CD14-positive monocyte (primary cell): ENCODE measurements around the gene MAP6. TPM values are rescaled to one million over a fixed set of nuclear protein-coding genes. Genes with fewer than 3 reads are reported as not detected.

Experiments
- DNase-seq, 3 donors: peaks; one replicate each; pipeline ENCODE4 v3.0.0-alpha.2; 2011 to 2022
- H2AFZ ChIP-seq: 2 replicates; pipeline ENCODE4 v1.6.0; 2012; ENCODE audit warnings: mild to moderate bottlenecking, low read depth, low read length, inconsistent platforms; ENCODE audit not compliant: insufficient read depth, poor library complexity, severe bottlenecking
- H3K27ac ChIP-seq, 2 donors: 1 replicate in 1 of 2; 2 replicates in 1 of 2; pipeline ENCODE4 v1.5.1; 2012 to 2013; ENCODE audit warnings: low read length in 2 of 2, control low read depth in 1 of 2, inconsistent platforms in 1 of 2, low read depth in 1 of 2, mild to moderate bottlenecking in 1 of 2
- H3K27me3 ChIP-seq, 2 donors: one replicate each; pipeline versions ENCODE4 v1.6.0 to v1.6.1; 2011 to 2013; ENCODE audit warnings: low read length in 2 of 2; ENCODE audit not compliant: control insufficient read depth in 2 of 2, insufficient read depth in 2 of 2
- H3K36me3 ChIP-seq, 2 donors: replicated peaks in 1 of 2; 1 replicate in 1 of 2; 2 replicates in 1 of 2; pipeline versions ENCODE4 v1.5.1 to v1.6.1; 2012 to 2013; ENCODE audit warnings: low read length in 2 of 2, control low read depth in 1 of 2, inconsistent platforms in 1 of 2, mild to moderate bottlenecking in 1 of 2; ENCODE audit not compliant: insufficient read depth in 2 of 2, control insufficient read depth in 1 of 2
- H3K4me1 ChIP-seq, 2 donors: 1 replicate in 1 of 2; 2 replicates in 1 of 2; pipeline versions ENCODE4 v1.5.1 to v1.6.1; 2012 to 2013; ENCODE audit warnings: low read length in 2 of 2, control low read depth in 1 of 2, inconsistent platforms in 1 of 2, mild to moderate bottlenecking in 1 of 2, moderate library complexity in 1 of 2; ENCODE audit not compliant: insufficient read depth in 2 of 2, control insufficient read depth in 1 of 2
- H3K4me2 ChIP-seq: replicated peaks from 2 replicates; pipeline ENCODE3; 2012; ENCODE audit warnings: low read length, moderate library complexity, mild to moderate bottlenecking; ENCODE audit not compliant: poor library complexity, severe bottlenecking; ENCODE audit errors: extremely low read depth
- H3K4me3 ChIP-seq, 3 experiments: fragments of 200-600 bp in 1 of 3; sonication (generic) in 1 of 3; replicated peaks in 1 of 3; 1 replicate in 2 of 3; 2 replicates in 1 of 3; pipeline ENCODE4 v1.5.1; 2011 to 2013; ENCODE audit warnings: low read length in 3 of 3, mild to moderate bottlenecking in 3 of 3, control low read depth in 2 of 3, low read depth in 2 of 3, inconsistent platforms in 1 of 3, moderate library complexity in 1 of 3
- H3K79me2 ChIP-seq: 2 replicates; pipeline ENCODE4 v1.6.0; 2012; ENCODE audit warnings: mild to moderate bottlenecking, control low read depth, inconsistent platforms, low read length, moderate library complexity; ENCODE audit not compliant: insufficient read depth
- H3K9ac ChIP-seq: 2 replicates; pipeline ENCODE4 v1.6.0; 2017; ENCODE audit warnings: low read length, mild to moderate bottlenecking; ENCODE audit not compliant: insufficient read depth, poor library complexity, severe bottlenecking
- H3K9me3 ChIP-seq, 2 donors: replicated peaks in 1 of 2; 1 replicate in 1 of 2; 2 replicates in 1 of 2; pipeline versions ENCODE4 v1.5.1 to v1.6.1; 2012 to 2013; ENCODE audit warnings: low read length in 2 of 2, control low read depth in 1 of 2; ENCODE audit not compliant: control insufficient read depth in 1 of 2, insufficient read depth in 1 of 2
- H4K20me1 ChIP-seq: 2 replicates; pipeline ENCODE4 v1.6.0; 2012; ENCODE audit warnings: mild to moderate bottlenecking, low read length, control low read depth, moderate library complexity; ENCODE audit not compliant: insufficient read depth
- H3K27ac Mint-ChIP-seq, 7 donors: one replicate each; pipeline ENCODE4 v1.8.0; 2020; ENCODE audit warnings: mild to moderate bottlenecking in 7 of 7, mixed read lengths in 7 of 7, moderate library complexity in 6 of 7, inconsistent platforms in 2 of 7
- H3K27me3 Mint-ChIP-seq, 3 donors: one replicate each; pipeline ENCODE4 v1.8.0; 2021 to 2022; ENCODE audit warnings: low read depth in 3 of 3, mild to moderate bottlenecking in 3 of 3, mixed read lengths in 3 of 3, moderate library complexity in 3 of 3, inconsistent platforms in 1 of 3
- H3K36me3 Mint-ChIP-seq, 2 donors: one replicate each; pipeline ENCODE4 v1.8.0; 2020; ENCODE audit warnings: mixed read lengths in 2 of 2, inconsistent platforms in 1 of 2, mild to moderate bottlenecking in 1 of 2
- H3K4me1 Mint-ChIP-seq: one replicate; pipeline ENCODE4 v1.8.0; 2020; ENCODE audit warnings: mild to moderate bottlenecking, mixed read lengths
- H3K4me3 Mint-ChIP-seq, 2 donors: one replicate each; pipeline ENCODE4 v1.8.0; 2020; ENCODE audit warnings: mild to moderate bottlenecking in 2 of 2, mixed read lengths in 2 of 2, moderate library complexity in 1 of 2
- H3K9me3 Mint-ChIP-seq, 7 donors: one replicate each; pipeline ENCODE4 v1.8.0; 2020 to 2022; ENCODE audit warnings: mixed read lengths in 7 of 7, mild to moderate bottlenecking in 6 of 7, moderate library complexity in 6 of 7, inconsistent platforms in 2 of 7
- WGBS: methylation state at CpG from one replicate; pipeline ENCODE4 v1.1.5; 2013; ENCODE audit warnings: missing lambda C conversion rate; ENCODE audit not compliant: insufficient coverage; 5-methylcytosine and 5-hydroxymethylcytosine counted together
- intact Hi-C, 2 donors: fragments of 100-400 bp; cut with micrococcal nuclease; formaldehyde crosslinking; loops; one replicate each; pipeline versions ENCODE4 v1.15.0 to v1.15.1; 2023
- polyA plus RNA-seq, 3 donors: library from polyadenylated mRNA; depleted of rRNA in 1 of 3; unstranded in 2 of 3; stranded (reverse) in 1 of 3; fragments of 300-500 nt in 2 of 3; fragments of >200 nt in 1 of 3; fragmentation: Illumina TruSeq in 2 of 3; gene quantifications; 1 replicate in 2 of 3; 2 replicates in 1 of 3; pipeline ENCODE4 v1.2.3, GENCODE V29; 2012 to 2021
- TF ChIP-seq, protein P1 (sequence below): fragments of 200-600 bp; IDR thresholded peaks from one replicate; pipeline ENCODE4 v1.8.0; 2022; ENCODE audit warnings: antibody characterized with exemption, mild to moderate bottlenecking

The MAP6 gene
- polyA plus RNA-seq, 3 donors = not detected

DNA sequence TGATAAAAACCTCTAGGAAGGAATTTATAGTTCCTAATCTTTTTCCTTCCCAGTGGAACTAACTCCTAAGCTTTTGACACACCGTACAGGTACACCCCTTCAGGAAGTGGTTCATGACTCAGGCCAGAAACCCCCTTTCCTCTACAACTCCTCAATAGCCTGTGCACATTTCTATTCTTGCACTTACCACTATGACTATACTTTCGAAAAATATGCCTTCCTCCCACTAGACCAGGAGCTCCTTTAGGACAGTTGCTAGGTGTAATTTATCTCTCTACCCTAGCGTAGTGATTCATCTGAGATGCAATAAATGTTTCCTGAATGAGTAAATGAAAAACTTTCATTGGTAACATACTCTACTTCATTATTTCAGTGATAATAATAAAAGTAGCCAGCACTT is 14.5 kb downstream of the MAP6 start:
- no peaks in the 10 kb centered on the region for H3K9me3 ChIP-seq
- no peak overlapping the region for H3K27ac ChIP-seq
- Mint-ChIP-seq H3K36me3 (no peaks in the 10 kb centered on the region), H3K27me3 (peaks cover 15 to 20% (median 19%) of the 10 kb centered on the region in 3 donors), H3K4me3 (no peak overlapping the region), H3K9me3 (peaks cover 0 to 3% (median 0%) of the 10 kb centered on the region in 7 donors), H3K27ac (no peak overlapping the region), H3K4me1 (no peaks in the 10 kb centered on the region)
- no peak overlapping the region for H3K9ac ChIP-seq
- H2AFZ ChIP-seq = no peak overlapping the region
- 0% methylated on average over 1 of the region's 3 CpGs for WGBS
- no peaks in the 10 kb centered on the region for H3K4me1 ChIP-seq
- TF ChIP-seq, protein P1, sequence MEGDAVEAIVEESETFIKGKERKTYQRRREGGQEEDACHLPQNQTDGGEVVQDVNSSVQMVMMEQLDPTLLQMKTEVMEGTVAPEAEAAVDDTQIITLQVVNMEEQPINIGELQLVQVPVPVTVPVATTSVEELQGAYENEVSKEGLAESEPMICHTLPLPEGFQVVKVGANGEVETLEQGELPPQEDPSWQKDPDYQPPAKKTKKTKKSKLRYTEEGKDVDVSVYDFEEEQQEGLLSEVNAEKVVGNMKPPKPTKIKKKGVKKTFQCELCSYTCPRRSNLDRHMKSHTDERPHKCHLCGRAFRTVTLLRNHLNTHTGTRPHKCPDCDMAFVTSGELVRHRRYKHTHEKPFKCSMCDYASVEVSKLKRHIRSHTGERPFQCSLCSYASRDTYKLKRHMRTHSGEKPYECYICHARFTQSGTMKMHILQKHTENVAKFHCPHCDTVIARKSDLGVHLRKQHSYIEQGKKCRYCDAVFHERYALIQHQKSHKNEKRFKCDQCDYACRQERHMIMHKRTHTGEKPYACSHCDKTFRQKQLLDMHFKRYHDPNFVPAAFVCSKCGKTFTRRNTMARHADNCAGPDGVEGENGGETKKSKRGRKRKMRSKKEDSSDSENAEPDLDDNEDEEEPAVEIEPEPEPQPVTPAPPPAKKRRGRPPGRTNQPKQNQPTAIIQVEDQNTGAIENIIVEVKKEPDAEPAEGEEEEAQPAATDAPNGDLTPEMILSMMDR = no peak
- no peak overlapping the region for H3K4me3 ChIP-seq
- no peak overlapping the region for H3K4me2 ChIP-seq
- H3K79me2 ChIP-seq = no peaks in the 10 kb centered on the region
- no peak for DNase-seq
- intact Hi-C loops = no loop called here
- H3K36me3 ChIP-seq = no peaks in the 10 kb centered on the region
- no peaks in the 10 kb centered on the region for H4K20me1 ChIP-seq
- H3K27me3 ChIP-seq = peaks cover 2% of the 10 kb centered on the region in 2 donors

DNA sequence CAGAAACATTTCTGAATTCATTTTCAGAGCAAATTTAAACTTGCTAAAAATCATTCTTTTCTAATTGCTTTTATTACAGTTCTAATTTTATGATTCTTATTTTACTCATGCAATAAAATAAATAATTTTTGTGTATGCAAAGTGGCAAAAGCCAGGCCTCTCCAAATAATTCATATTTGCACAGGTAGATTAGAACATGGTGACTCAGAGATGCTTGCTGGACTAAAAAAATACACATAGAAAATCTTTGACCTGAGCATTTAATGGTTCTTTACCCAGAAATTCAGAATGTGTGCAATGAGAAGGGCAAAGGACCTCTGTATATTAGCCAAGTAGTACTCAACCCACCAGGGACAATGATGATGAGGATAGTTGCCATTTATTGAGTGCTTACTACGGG is 15.3 kb downstream of the MAP6 start:
- Histone ChIP-seq H3K36me3 (no peaks in the 10 kb centered on the region), H3K9ac (no peak overlapping the region), H3K4me1 (no peaks in the 10 kb centered on the region), H3K4me3 (no peak overlapping the region), H3K4me2 (no peak overlapping the region), H3K27ac (no peak overlapping the region), H3K79me2 (no peaks in the 10 kb centered on the region), H4K20me1 (no peaks in the 10 kb centered on the region), H3K9me3 (no peaks in the 10 kb centered on the region), H3K27me3 (no peaks in the 10 kb centered on the region), H2AFZ (no peak overlapping the region)
- peaks cover 10 to 15% (median 14%) of the 10 kb centered on the region in 3 donors for H3K27me3 Mint-ChIP-seq
- H3K27ac Mint-ChIP-seq = no peak overlapping the region
- H3K4me1 Mint-ChIP-seq = no peaks in the 10 kb centered on the region
- no peaks in the 10 kb centered on the region for H3K36me3 Mint-ChIP-seq
- no CpG with 5 or more reads among the region's 1 CpG for WGBS
- no peak overlapping the region for H3K4me3 Mint-ChIP-seq
- H3K9me3 Mint-ChIP-seq = peaks cover 0 to 2% (median 0%) of the 10 kb centered on the region in 7 donors
- TF ChIP-seq, protein P1 = no peak
- no peak for DNase-seq
- intact Hi-C loops = no loop called here
